Activated CD4-positive, alpha-beta T cell treated with anti-CD3 and anti-CD28 coated beads, Interleukin-2, amount 50 U/mL, for 1 hour (primary cell): ENCODE results near the gene NBAS.
"Not testable (repeated sequence)": the region's sequence is repeated elsewhere in the genome, so short reads cannot be mapped to it uniquely, and the experiment has no call there.

Source experiments
- DNase-seq: peaks from one replicate; pipeline ENCODE4 v3.0.0-alpha.2; 2020

The NBAS gene

GRCh38 chr2:15354596-15355366 lies 206.4 kb downstream of the NBAS start:
- no peak for DNase-seq

- no peak for DNase-seq
These were observed 208.8 kb downstream of the NBAS start for GRCh38 chr2:15352363-15352762.

- no peak for DNase-seq
These were observed 212.5 kb downstream of the NBAS start for GRCh38 chr2:15348636-15349035.

- DNase-seq, result no peak
These were observed 213.1 kb downstream of the NBAS start for GRCh38 chr2:15348045-15348444.

GRCh38 chr2:15346624-15347023 lies 214.5 kb downstream of the NBAS start:
- no peak for DNase-seq

GRCh38 chr2:15337996-15338666 lies 223.0 kb downstream of the NBAS start:
- no peak for DNase-seq

- no peak for DNase-seq
These were observed 226.3 kb downstream of the NBAS start for GRCh38 chr2:15334644-15335326.

GRCh38 chr2:15331787-15332186 lies 229.3 kb downstream of the NBAS start:
- DNase-seq, result no peak

- DNase-seq, result no peak
These were observed 235.8 kb downstream of the NBAS start for GRCh38 chr2:15325296-15325695.

- no peak for DNase-seq
These were observed 237.9 kb downstream of the NBAS start for GRCh38 chr2:15323227-15323626.

- DNase-seq, result not testable (repeated sequence)
These were observed 239.7 kb downstream of the NBAS start for GRCh38 chr2:15321481-15321880.

GRCh38 chr2:15316370-15316814 lies 244.7 kb downstream of the NBAS start:
- DNase-seq, result no peak

GRCh38 chr2:15315411-15315810 lies 245.7 kb downstream of the NBAS start:
- no peak for DNase-seq

- no peak for DNase-seq
These were observed 247.5 kb downstream of the NBAS start for GRCh38 chr2:15313657-15314056.

GRCh38 chr2:15311926-15312325 lies 249.2 kb downstream of the NBAS start:
- DNase-seq, result no peak

- no peak for DNase-seq
These were observed 249.8 kb downstream of the NBAS start for GRCh38 chr2:15311201-15311907.

- no peak for DNase-seq
These were observed 253.6 kb downstream of the NBAS start for GRCh38 chr2:15307526-15307925.

- DNase-seq, result no peak
These were observed 254.4 kb downstream of the NBAS start for GRCh38 chr2:15306706-15307105.

- no peak for DNase-seq
These were observed 257.3 kb downstream of the NBAS start for GRCh38 chr2:15303874-15304273.

GRCh38 chr2:15302154-15302553 lies 259.0 kb downstream of the NBAS start:
- no peak for DNase-seq

- DNase-seq, result no peak
These were observed 260.2 kb downstream of the NBAS start for GRCh38 chr2:15300624-15301573.

- DNase-seq, result no peak
These were observed 261.1 kb downstream of the NBAS start for GRCh38 chr2:15299904-15300520.
